Upper lobe of left lung (tissue), 4 donors: ENCODE results near the gene ZNF423.

Experiments used
- CTCF ChIP-seq, 6 experiments: fragments of 450-650 bp in 4 of 6; fragments of 200-600 bp in 2 of 6; sonication (generic) in 2 of 6; IDR thresholded peaks; one replicate each; pipeline ENCODE4 v1.5.1; 2016 to 2019; ENCODE audit warnings: antibody characterized with exemption in 6 of 6
- POLR2AphosphoS5 ChIP-seq, 2 donors: sonication (generic); formaldehyde crosslinking; IDR thresholded peaks; one replicate each; pipeline ENCODE4 v1.5.1; 2017; ENCODE audit warnings: antibody characterized with exemption in 2 of 2

DNA sequence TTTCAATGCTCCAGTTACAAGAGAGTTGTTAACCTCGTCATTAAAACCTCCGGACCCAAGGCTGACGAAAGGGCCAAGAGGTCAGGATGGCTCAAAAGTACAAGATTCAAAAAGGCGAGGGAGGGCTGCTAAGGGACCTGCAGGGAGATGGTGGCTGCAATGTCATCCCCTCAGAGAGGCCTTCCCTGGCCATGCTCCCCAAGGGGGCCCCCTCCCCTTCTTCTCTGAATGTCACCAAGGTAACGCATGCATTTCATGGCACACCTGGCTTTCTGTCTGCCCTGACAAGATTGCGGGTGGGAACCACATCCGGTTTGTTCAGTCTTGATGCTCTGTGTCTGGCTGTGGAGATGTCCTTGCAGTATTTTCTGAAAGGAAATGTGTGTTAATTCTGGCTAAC, 392.4 kb downstream of the ZNF423 start:
- TF ChIP-seq CTCF (IDR thresholded peaks at IDR 0.05) (no peak), POLR2AphosphoS5 (IDR thresholded peaks at IDR 0.05) (no peak)
